ENCODE measurements around the gene CUX1. TPM values are rescaled to one million over a fixed set of nuclear protein-coding genes. Genes with fewer than 3 reads are reported as not detected.

CUX1 gene
- total and polyA plus RNA-seq, 2 donors (not counting 1 experiment from before 2014, with no cell fraction given) = 10.8 to 86.5 TPM

DNA sequence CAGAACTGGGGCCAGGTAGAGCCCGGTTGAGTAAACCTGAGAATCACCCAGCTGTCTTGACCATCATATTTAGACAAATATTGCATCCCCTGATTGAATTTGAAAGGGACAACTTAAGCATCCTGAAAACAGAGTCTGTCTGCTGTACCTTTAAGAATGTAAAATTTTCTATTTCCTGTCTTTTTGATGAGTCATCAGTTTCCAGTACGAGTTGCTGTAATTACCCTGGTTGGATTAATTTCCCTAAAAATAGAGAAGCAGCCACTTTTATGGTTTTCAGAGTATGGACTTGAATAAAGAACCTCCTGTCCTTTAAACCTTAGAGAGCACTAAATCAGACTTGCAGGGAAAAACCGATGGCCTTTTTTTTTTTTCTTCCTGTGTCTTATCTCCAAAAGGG, 304.6 kb downstream of the CUX1 start:
- H3K79me2 ChIP-seq (ENCODE audit: control insufficient read depth, insufficient read depth, low read length) = no peaks in the 10 kb centered on the region
- POLR2A ChIA-PET = no interaction called here
- H4K20me1 ChIP-seq (ENCODE audit: control insufficient read depth, insufficient read depth, low read length, poor library complexity, severe bottlenecking) = no peaks in the 10 kb centered on the region
- no peak overlapping the region for H2AFZ ChIP-seq (ENCODE audit: insufficient read depth, low read depth, low read length, poor library complexity, severe bottlenecking)
- Mint-ChIP-seq H3K9me3 (ENCODE audit: insufficient read depth) (no peaks in the 10 kb centered on the region), H3K27ac (no peak overlapping the region), H3K4me1 (peaks cover 13% of the 10 kb centered on the region), H3K27me3 (no peaks in the 10 kb centered on the region), H3K4me3 (no peak overlapping the region)
- peaks cover 1 to 6% of the 10 kb centered on the region in 2 experiments for H3K36me3 ChIP-seq (replicated peaks in 1 of 2; ENCODE audit: control extremely low read depth in 1 of 2, control insufficient read depth in 1 of 2, extremely low read depth in 1 of 2, insufficient read depth in 2 of 2, low read length in 1 of 2)
- no peak overlapping the region for H3K27ac ChIP-seq (ENCODE audit: low read length in 2 of 2)
- DNase-seq = no peak
- no CpG with 5 or more reads among the region's 3 CpGs for WGBS (ENCODE audit: insufficient coverage)
- peaks cover 3 to 8% of the 10 kb centered on the region in 2 donors for H3K4me1 ChIP-seq (ENCODE audit: control insufficient read depth in 2 of 2, insufficient read depth in 2 of 2, low read length in 2 of 2)
- TF ChIP-seq EZH2 (IDR thresholded peaks at IDR 0.05; ENCODE audit: borderline replicate concordance, insufficient read depth, low read depth, low read length, poor library complexity, severe bottlenecking) = no peak
- TF ChIP-seq, protein P1, sequence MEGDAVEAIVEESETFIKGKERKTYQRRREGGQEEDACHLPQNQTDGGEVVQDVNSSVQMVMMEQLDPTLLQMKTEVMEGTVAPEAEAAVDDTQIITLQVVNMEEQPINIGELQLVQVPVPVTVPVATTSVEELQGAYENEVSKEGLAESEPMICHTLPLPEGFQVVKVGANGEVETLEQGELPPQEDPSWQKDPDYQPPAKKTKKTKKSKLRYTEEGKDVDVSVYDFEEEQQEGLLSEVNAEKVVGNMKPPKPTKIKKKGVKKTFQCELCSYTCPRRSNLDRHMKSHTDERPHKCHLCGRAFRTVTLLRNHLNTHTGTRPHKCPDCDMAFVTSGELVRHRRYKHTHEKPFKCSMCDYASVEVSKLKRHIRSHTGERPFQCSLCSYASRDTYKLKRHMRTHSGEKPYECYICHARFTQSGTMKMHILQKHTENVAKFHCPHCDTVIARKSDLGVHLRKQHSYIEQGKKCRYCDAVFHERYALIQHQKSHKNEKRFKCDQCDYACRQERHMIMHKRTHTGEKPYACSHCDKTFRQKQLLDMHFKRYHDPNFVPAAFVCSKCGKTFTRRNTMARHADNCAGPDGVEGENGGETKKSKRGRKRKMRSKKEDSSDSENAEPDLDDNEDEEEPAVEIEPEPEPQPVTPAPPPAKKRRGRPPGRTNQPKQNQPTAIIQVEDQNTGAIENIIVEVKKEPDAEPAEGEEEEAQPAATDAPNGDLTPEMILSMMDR (IDR thresholded peaks at IDR 0.05) = no peak
- no peaks in the 10 kb centered on the region for H3K9me3 ChIP-seq (ENCODE audit: control extremely low read depth in 1 of 3, control insufficient read depth in 2 of 3, insufficient read depth in 1 of 3, low read length in 2 of 3)
- no peak overlapping the region for H3K4me3 ChIP-seq (ENCODE audit: control extremely low read depth in 1 of 5, extremely low read depth in 1 of 5, insufficient read depth in 1 of 5, low read depth in 2 of 5, low read length in 4 of 5)
- intact Hi-C loops (cut with micrococcal nuclease) = no loop called here
- H3K4me2 ChIP-seq (replicated peaks; ENCODE audit: low read depth, low read length, poor library complexity, severe bottlenecking) = no peak overlapping the region
- ATAC-seq (ENCODE audit: low read depth) = no peak
- H3K27me3 ChIP-seq (replicated peaks in 1 of 4; ENCODE audit: control extremely low read depth in 1 of 4, control insufficient read depth in 3 of 4, insufficient read depth in 4 of 4, low read length in 3 of 4) = no peaks in the 10 kb centered on the region
- CTCF ChIA-PET = interaction anchor here (1.1 kb wide), 1 partner anchor 379 kb away, joined by 3 read pairs; no protein-coding TSS in a partner anchor
- H3K9ac ChIP-seq (ENCODE audit: low read length) = no peak overlapping the region

DNA sequence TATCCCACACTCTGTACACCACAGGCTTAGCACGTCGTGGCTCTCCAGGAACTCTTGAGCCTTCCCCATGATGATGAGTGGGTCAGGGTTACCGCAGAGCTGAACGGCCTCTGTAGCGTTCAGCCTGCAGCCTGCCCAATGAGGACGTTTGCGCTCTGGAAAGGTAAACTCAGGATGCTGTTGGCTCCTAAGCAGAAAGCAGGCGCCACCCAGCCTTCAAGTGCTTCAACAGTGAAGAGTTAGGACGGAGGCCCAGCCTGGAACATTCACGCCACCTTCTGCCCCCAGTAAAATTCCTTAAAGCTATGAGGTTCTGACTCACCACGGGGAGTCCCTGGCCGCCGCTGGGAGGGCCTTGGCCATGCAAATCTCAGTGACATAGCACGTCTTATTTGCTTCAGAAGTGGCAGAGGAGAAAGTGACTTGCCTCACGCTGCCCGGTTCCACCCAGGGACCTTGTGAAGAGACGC, 307.7 kb downstream of the CUX1 start:
- Histone ChIP-seq H3K27me3 (replicated peaks in 1 of 4; ENCODE audit: control extremely low read depth in 1 of 4, control insufficient read depth in 3 of 4, insufficient read depth in 4 of 4, low read length in 3 of 4) (no peaks in the 10 kb centered on the region), H3K4me2 (replicated peaks; ENCODE audit: low read depth, low read length, poor library complexity, severe bottlenecking) (no peak overlapping the region), H3K4me3 (ENCODE audit: control extremely low read depth in 1 of 5, extremely low read depth in 1 of 5, insufficient read depth in 1 of 5, low read depth in 2 of 5, low read length in 4 of 5) (no peak overlapping the region), H3K9ac (ENCODE audit: low read length) (no peak overlapping the region), H2AFZ (ENCODE audit: insufficient read depth, low read depth, low read length, poor library complexity, severe bottlenecking) (no peak overlapping the region), H3K79me2 (ENCODE audit: control insufficient read depth, insufficient read depth, low read length) (no peaks in the 10 kb centered on the region), H4K20me1 (ENCODE audit: control insufficient read depth, insufficient read depth, low read length, poor library complexity, severe bottlenecking) (no peaks in the 10 kb centered on the region), H3K9me3 (ENCODE audit: control extremely low read depth in 1 of 3, control insufficient read depth in 2 of 3, insufficient read depth in 1 of 3, low read length in 2 of 3) (no peaks in the 10 kb centered on the region), H3K27ac (ENCODE audit: low read length in 2 of 2) (no peak overlapping the region), H3K4me1 (ENCODE audit: control insufficient read depth in 2 of 2, insufficient read depth in 2 of 2, low read length in 2 of 2) (peaks cover 3 to 8% of the 10 kb centered on the region in 2 donors), H3K36me3 (replicated peaks in 1 of 2; ENCODE audit: control extremely low read depth in 1 of 2, control insufficient read depth in 1 of 2, extremely low read depth in 1 of 2, insufficient read depth in 2 of 2, low read length in 1 of 2) (peaks cover 1 to 3% of the 10 kb centered on the region in 2 experiments)
- DNase-seq = peak; percentile 20
- ChIA-PET POLR2A (no interaction called here), CTCF (interaction anchor here (1.0 kb wide), 1 partner anchor 381 kb away, joined by 4 read pairs; no protein-coding TSS in a partner anchor)
- Mint-ChIP-seq H3K27me3 (no peaks in the 10 kb centered on the region), H3K9me3 (ENCODE audit: insufficient read depth) (no peaks in the 10 kb centered on the region), H3K4me3 (no peak overlapping the region), H3K27ac (no peak overlapping the region), H3K4me1 (peaks cover 13% of the 10 kb centered on the region)
- ATAC-seq (ENCODE audit: low read depth) = peak; percentile 76
- intact Hi-C loops (cut with micrococcal nuclease) = no loop called here
- 71% methylated on average over 14 of the region's 17 CpGs for WGBS (ENCODE audit: insufficient coverage)
- TF ChIP-seq EZH2 (IDR thresholded peaks at IDR 0.05; ENCODE audit: borderline replicate concordance, insufficient read depth, low read depth, low read length, poor library complexity, severe bottlenecking) = no peak
- TF ChIP-seq, protein P1 (IDR thresholded peaks at IDR 0.05) = no peak
